GM12873 (cell line): Measurements from ENCODE around the gene SH2D3A.

Experiments used
- CTCF ChIP-seq: IDR thresholded peaks from 2 replicates; pipeline ENCODE4 v1.5.1; 2012; ENCODE audit warnings: low read depth, mild to moderate bottlenecking, moderate library complexity, low read length, control low read depth; ENCODE audit not compliant: insufficient read depth; ENCODE audit errors: missing control alignments

SH2D3A gene

GRCh38 chr19:6752256-6753177, 14.7 kb downstream of the SH2D3A start:
- no peak for TF ChIP-seq CTCF

GRCh38 chr19:6751189-6751588, 16.0 kb downstream of the SH2D3A start:
- TF ChIP-seq CTCF, result no peak

DNA sequence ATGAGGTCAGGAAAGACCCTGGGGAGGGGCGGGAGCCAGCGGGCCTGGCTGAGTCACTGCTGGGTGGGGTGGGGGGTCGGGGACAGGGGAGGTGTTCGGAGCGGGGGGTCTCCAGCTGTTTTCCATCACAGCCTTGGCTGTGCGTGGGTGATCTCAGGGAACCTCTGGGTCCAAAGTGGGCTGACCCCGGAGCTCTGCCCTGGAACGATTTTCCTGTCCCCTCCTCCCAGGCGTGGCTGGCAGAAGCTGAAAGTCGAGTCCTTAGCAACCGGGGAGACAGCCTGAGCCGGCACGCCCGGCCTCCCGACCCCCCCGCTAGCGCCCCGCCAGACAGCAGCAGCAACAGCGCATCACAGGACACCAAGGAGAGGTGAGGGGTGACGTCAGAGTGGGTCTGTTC, 17.2 kb downstream of the SH2D3A start:
- no peak for TF ChIP-seq CTCF

DNA sequence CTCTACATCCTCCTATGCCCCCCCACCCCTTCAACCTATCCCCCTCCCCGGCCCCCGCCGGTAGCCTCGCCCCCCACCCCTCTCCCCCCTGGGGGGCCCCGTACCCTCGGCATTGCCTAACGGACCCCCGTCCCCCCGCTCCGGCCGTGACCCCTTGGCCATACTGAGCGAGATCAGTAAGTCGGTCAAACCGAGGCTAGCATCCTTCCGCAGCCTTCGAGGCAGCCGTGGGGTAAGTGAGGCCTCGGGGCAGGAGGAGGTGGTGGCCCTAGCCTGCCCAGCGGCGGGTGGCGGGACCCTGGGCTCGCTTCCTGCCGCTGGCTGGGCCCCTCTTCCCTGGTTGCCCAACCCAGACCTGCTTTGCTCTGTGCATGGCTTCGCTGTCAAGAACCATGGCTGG, 21.3 kb downstream of the SH2D3A start:
- no peak for TF ChIP-seq CTCF

GRCh38 chr19:6744381-6745301, 22.6 kb downstream of the SH2D3A start:
- TF ChIP-seq CTCF, result no peak

DNA sequence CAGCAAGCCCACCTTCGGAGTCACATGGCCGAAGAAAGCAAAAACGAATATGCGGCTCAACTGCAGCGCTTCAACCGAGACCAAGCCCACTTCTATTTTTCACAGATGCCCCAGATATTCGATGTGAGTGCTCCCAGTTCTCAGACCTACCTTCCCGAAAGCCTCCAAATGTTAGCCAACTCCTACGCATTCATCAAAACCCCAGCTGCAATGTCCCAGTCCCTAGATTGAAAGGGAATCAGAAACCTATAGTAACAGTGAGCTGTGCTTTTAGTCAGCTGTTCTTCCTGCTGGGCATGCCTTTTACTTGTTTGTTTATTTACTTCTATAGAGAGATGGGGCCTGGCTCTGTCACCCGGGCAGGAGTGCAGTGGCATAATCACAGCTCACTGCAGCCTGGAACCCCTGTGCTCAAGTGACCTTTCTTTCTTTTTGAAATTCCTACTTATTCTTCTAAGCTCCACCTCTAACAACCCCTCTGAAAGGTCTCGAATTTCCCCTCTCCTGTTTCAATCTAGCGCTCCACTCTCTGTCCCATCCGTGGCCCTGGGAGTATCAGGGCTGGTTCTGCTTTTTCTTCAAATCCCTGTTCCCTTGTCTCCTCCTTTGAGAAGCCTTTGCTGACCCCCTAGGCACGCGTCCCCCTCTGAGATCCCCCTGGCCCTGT, 23.4 kb downstream of the SH2D3A start:
- TF ChIP-seq CTCF, result no peak
